Measurements from ENCODE around the gene NRXN3.

The NRXN3 gene

DNA sequence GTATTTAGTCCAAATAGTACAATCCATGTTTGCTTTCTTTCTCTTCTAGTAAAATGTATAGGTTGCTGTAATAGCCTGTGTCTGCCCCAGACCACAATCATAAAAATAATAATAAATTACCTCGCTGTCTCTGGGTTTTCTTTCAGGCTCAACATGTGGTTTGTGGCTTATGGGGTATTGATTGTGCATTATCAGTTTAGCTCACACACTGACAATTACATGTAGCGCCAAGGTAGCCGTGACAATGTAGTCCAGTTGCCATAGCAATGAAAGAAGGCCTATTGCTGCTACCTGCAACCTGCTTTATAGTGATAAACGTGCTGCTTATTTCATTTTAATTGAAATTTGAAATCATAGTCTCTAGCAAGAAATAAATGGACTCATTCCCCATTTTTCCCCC lies 1009.8 kb downstream of the NRXN3 start:
- in situ Hi-C loops (cut with MboI; ENCODE audit: low pct_unique_long_range_greater_than_20kb, low sequenced_read_pairs, unreplicated experiment), result no loop called here
- TF ChIP-seq, protein P1, sequence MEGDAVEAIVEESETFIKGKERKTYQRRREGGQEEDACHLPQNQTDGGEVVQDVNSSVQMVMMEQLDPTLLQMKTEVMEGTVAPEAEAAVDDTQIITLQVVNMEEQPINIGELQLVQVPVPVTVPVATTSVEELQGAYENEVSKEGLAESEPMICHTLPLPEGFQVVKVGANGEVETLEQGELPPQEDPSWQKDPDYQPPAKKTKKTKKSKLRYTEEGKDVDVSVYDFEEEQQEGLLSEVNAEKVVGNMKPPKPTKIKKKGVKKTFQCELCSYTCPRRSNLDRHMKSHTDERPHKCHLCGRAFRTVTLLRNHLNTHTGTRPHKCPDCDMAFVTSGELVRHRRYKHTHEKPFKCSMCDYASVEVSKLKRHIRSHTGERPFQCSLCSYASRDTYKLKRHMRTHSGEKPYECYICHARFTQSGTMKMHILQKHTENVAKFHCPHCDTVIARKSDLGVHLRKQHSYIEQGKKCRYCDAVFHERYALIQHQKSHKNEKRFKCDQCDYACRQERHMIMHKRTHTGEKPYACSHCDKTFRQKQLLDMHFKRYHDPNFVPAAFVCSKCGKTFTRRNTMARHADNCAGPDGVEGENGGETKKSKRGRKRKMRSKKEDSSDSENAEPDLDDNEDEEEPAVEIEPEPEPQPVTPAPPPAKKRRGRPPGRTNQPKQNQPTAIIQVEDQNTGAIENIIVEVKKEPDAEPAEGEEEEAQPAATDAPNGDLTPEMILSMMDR (IDR thresholded peaks at IDR 0.05; ENCODE audit: extremely low read depth, insufficient read depth, missing control alignments), result no peak
- no peak for DNase-seq (ENCODE audit: low spot score)

DNA sequence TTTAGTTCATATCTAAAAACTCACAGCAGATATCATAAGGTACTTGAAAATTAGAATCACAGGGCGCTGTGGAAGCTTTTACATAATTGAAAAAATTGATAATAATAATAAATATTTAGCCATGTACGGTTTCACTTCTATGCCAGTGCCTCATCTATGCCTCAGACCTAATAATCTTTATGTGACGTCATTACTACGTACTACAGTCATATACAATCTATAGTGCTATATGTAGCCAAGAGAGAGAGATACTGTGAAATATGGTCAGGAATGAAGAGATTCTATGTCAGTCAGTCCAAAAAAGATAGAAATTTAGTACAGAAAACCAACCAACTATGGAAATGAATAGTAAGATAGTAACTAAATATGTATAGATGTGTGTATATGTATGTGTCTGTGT lies 1010.5 kb downstream of the NRXN3 start:
- DNase-seq (ENCODE audit: low spot score), result no peak
- TF ChIP-seq, protein P1 (IDR thresholded peaks at IDR 0.05; ENCODE audit: extremely low read depth, insufficient read depth, missing control alignments), result no peak
- in situ Hi-C loops (cut with MboI; ENCODE audit: low pct_unique_long_range_greater_than_20kb, low sequenced_read_pairs, unreplicated experiment), result no loop called here

DNA sequence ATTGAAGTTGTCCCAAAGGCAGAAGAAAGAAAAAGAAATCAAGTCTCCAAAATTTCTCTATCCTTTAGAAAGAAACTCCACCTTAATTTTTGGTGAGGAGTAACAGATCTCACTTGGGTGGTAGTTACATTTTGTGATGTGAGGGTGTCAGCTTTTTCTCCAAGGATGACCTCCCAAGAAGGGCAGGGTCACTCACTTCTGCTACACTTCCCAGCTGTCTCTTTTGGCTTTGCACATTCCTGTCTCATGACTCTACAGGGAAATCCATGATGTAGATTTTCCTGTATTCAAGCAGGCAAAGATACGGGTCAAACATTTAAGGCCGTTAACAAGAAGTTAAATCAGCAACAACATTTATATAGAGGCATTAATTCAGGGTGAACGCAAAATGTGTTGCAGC lies 1016.4 kb downstream of the NRXN3 start:
- TF ChIP-seq, protein P1 (IDR thresholded peaks at IDR 0.05; ENCODE audit: extremely low read depth, insufficient read depth, missing control alignments), result no peak
- DNase-seq (ENCODE audit: low spot score), result no peak
- in situ Hi-C loops (cut with MboI; ENCODE audit: low pct_unique_long_range_greater_than_20kb, low sequenced_read_pairs, unreplicated experiment), result no loop called here

DNA sequence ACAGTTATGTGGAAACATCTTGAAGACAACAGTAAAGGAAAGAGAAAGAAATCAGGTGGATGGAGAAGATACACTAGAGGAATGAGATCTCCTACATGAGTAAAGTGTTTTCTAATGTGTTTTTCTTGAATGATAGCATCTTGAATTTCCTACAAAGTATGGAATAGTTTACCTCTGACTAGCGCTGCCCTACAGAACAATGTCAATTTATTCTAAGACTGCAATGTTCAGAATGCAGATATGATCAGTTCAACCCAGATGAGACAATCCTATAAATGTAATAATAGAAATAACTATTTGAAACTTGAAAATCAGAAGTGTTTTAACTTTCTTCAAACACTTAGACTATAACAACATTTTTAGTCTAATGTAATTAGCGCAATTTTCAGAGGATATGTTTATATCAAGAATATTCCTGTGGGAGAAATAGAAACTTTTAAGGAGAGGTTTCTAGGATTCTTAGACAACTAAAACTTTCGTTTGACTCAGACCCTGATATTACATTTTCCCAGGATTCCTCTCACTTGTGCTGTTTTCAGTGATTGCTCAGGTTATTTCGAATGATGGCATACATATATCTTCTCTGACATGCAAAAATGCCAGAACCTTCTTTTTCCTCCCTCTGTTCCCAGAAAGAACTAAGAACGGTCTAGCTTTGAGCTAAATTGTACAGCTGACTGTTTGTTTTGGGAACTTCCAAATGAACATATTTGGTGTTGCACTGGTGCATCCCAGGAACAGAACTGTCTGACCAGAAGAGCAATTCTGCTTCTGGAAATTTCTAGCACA lies 1023.7 kb downstream of the NRXN3 start:
- TF ChIP-seq, protein P1 (IDR thresholded peaks at IDR 0.05; ENCODE audit: extremely low read depth, insufficient read depth, missing control alignments), result no peak
- DNase-seq (ENCODE audit: low spot score), result no peak
- in situ Hi-C loops (cut with MboI; ENCODE audit: low pct_unique_long_range_greater_than_20kb, low sequenced_read_pairs, unreplicated experiment), result no loop called here

DNA sequence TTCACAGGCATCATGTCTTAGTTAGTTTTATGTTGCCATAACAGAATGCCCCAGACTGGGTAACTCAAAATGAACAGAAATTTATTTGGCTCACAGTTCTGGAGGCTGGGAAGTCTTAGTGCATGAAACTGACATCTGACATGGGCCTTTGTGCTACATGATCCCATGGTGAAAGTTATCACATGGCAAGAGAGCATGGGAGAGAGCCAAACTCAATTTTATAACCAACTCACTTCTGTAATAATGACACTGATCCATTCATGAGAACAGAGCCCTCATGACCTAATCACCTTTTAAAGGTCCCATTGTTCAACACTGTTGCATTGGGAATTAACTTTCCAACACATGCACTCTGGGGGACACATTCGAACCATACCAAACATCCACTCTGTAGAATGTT lies 1026.0 kb downstream of the NRXN3 start:
- no peak for DNase-seq (ENCODE audit: low spot score)
- in situ Hi-C loops (cut with MboI; ENCODE audit: low pct_unique_long_range_greater_than_20kb, low sequenced_read_pairs, unreplicated experiment), result no loop called here
- TF ChIP-seq, protein P1 (IDR thresholded peaks at IDR 0.05; ENCODE audit: extremely low read depth, insufficient read depth, missing control alignments), result no peak

DNA sequence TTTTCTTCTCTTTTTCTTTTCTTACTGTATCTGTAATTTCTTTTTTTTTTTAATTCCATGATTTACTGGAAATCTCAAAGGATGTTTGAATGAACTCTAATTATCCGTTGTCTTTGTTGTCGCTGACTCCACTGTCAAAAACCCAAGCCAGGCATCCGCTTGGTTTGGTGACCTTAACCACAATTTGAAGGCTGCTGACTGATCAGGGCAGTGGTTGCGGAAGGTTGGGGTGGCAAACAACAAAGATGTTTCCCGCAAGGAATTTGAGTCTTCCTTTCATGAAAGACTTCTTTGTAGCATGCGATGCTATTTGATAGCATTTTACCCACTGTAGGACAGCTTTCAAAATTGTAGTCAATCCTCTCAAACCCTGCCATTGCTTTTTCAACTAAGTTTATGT lies 1027.3 kb downstream of the NRXN3 start:
- TF ChIP-seq, protein P1 (IDR thresholded peaks at IDR 0.05; ENCODE audit: extremely low read depth, insufficient read depth, missing control alignments), result no peak
- no peak for DNase-seq (ENCODE audit: low spot score)
- in situ Hi-C loops (cut with MboI; ENCODE audit: low pct_unique_long_range_greater_than_20kb, low sequenced_read_pairs, unreplicated experiment), result no loop called here
